H9 (cell line): Measurements from ENCODE around the gene AIFM1. TPM values are rescaled to one million over a fixed set of nuclear protein-coding genes. Genes with fewer than 3 reads are reported as not detected.
A peak's percentile ranks its signal among the peaks of the same experiment; 100 is the strongest.

Experiments
- DNase-seq: peaks from one replicate; pipeline ENCODE4 v3.0.0-alpha.2; 2017
- H2AFZ ChIP-seq: one replicate; pipeline ENCODE4 v1.6.1; 2013; ENCODE audit warnings: mild to moderate bottlenecking, low read length, control low read depth, moderate library complexity
- H2AK5ac ChIP-seq: 2 replicates; pipeline ENCODE4 v1.6.1; 2013; ENCODE audit warnings: low read length, control low read depth, mixed read lengths; ENCODE audit not compliant: insufficient read length
- H2BK120ac ChIP-seq: one replicate; pipeline ENCODE4 v1.6.1; 2013; ENCODE audit warnings: low read depth, mild to moderate bottlenecking, low read length, control low read depth, inconsistent platforms; ENCODE audit not compliant: poor library complexity, severe bottlenecking
- H2BK12ac ChIP-seq: 2 replicates; pipeline ENCODE4 v1.6.1; 2013; ENCODE audit warnings: low read length, control low read depth, mixed read lengths, low read depth; ENCODE audit not compliant: insufficient read length
- H2BK15ac ChIP-seq: 2 replicates; pipeline ENCODE4 v1.6.1; 2013; ENCODE audit warnings: low read depth, low read length, control low read depth
- H2BK20ac ChIP-seq: one replicate; pipeline ENCODE4 v1.6.1; 2013; ENCODE audit warnings: low read depth, mild to moderate bottlenecking, low read length, control low read depth, inconsistent platforms; ENCODE audit not compliant: poor library complexity, severe bottlenecking
- H2BK5ac ChIP-seq: 2 replicates; pipeline ENCODE4 v1.6.1; 2013; ENCODE audit warnings: low read length, control low read depth, mixed read lengths; ENCODE audit not compliant: insufficient read length
- H3K14ac ChIP-seq: 2 replicates; pipeline ENCODE4 v1.6.1; 2013; ENCODE audit warnings: low read length, control low read depth; ENCODE audit not compliant: insufficient read depth
- H3K18ac ChIP-seq: 2 replicates; pipeline ENCODE4 v1.6.1; 2013; ENCODE audit warnings: low read depth, mild to moderate bottlenecking, mixed read lengths, low read length, control low read depth; ENCODE audit not compliant: insufficient read length
- H3K23ac ChIP-seq: 2 replicates; pipeline ENCODE4 v1.6.1; 2013; ENCODE audit warnings: low read length, control low read depth, mixed read lengths, low read depth; ENCODE audit not compliant: insufficient read length
- H3K23me2 ChIP-seq: 2 replicates; pipeline ENCODE4 v1.6.1; 2013; ENCODE audit warnings: low read depth, mild to moderate bottlenecking, mixed read lengths, low read length, control low read depth; ENCODE audit not compliant: insufficient read length, poor library complexity, severe bottlenecking
- H3K27ac ChIP-seq: 2 replicates; pipeline ENCODE4 v1.5.1; 2013; ENCODE audit warnings: low read length, control low read depth, mixed read lengths, low read depth; ENCODE audit not compliant: insufficient read length
- H3K27me3 ChIP-seq: 2 replicates; pipeline ENCODE4 v1.6.1; 2013; ENCODE audit warnings: low read length, control low read depth, inconsistent platforms; ENCODE audit not compliant: insufficient read depth
- H3K4ac ChIP-seq: 2 replicates; pipeline ENCODE4 v1.6.1; 2013; ENCODE audit warnings: low read depth, mild to moderate bottlenecking, control low read depth, inconsistent platforms, low read length, moderate library complexity
- H3K4me1 ChIP-seq: 2 replicates; pipeline ENCODE4 v1.6.1; 2013; ENCODE audit warnings: low read length, control low read depth, inconsistent platforms; ENCODE audit not compliant: insufficient read depth
- H3K4me2 ChIP-seq: 2 replicates; pipeline ENCODE4 v1.6.1; 2013; ENCODE audit warnings: low read length, control low read depth, mixed read lengths; ENCODE audit not compliant: insufficient read length, insufficient read depth
- H3K56ac ChIP-seq: 2 replicates; pipeline ENCODE4 v1.6.1; 2013; ENCODE audit warnings: low read depth, mild to moderate bottlenecking, mixed read lengths, low read length, control low read depth; ENCODE audit not compliant: insufficient read length
- H3K79me1 ChIP-seq: 2 replicates; pipeline ENCODE4 v1.6.1; 2013; ENCODE audit warnings: low read depth, mild to moderate bottlenecking, moderate library complexity, low read length, control low read depth, inconsistent platforms; ENCODE audit not compliant: insufficient read depth, poor library complexity, severe bottlenecking
- H3K79me2 ChIP-seq: 2 replicates; pipeline ENCODE4 v1.6.1; 2013; ENCODE audit warnings: low read length, control low read depth, inconsistent platforms; ENCODE audit not compliant: insufficient read depth
- H3K9ac ChIP-seq: 2 replicates; pipeline ENCODE4 v1.6.1; 2013; ENCODE audit warnings: low read length, control low read depth, mixed read lengths; ENCODE audit not compliant: insufficient read length; ENCODE audit errors: extremely low read depth
- H3K9me3 ChIP-seq: one replicate; pipeline ENCODE4 v1.6.1; 2013; ENCODE audit warnings: low read depth, low read length, inconsistent platforms; ENCODE audit not compliant: control insufficient read depth
- H3T11ph ChIP-seq: one replicate; pipeline ENCODE4 v1.6.1; 2013; ENCODE audit warnings: mild to moderate bottlenecking, low read length, control low read depth, inconsistent platforms
- H4K20me1 ChIP-seq: one replicate; pipeline ENCODE4 v1.6.1; 2013; ENCODE audit not compliant: control insufficient read depth, insufficient read length, insufficient read depth
- H4K5ac ChIP-seq: 2 replicates; pipeline ENCODE4 v1.6.1; 2013; ENCODE audit warnings: low read depth, mild to moderate bottlenecking, mixed read lengths, low read length, control low read depth; ENCODE audit not compliant: insufficient read length
- H4K8ac ChIP-seq: replicated peaks from 2 replicates; pipeline ENCODE4 v1.6.1; 2013; ENCODE audit warnings: low read length, control low read depth, mixed read lengths, low read depth; ENCODE audit not compliant: insufficient read length
- H4K91ac ChIP-seq: 2 replicates; pipeline ENCODE4 v1.6.1; 2013; ENCODE audit warnings: low read depth, mild to moderate bottlenecking, moderate library complexity, mixed read lengths, low read length, control low read depth; ENCODE audit not compliant: insufficient read length
- H3K27ac Mint-ChIP-seq, 3 experiments: 2 replicates in 2 of 3; 3 replicates in 1 of 3; pipeline ENCODE4 v1.8.0; 2020 to 2021; ENCODE audit warnings: mixed read lengths in 3 of 3, mild to moderate bottlenecking in 1 of 3, moderate library complexity in 1 of 3
- H3K27me3 Mint-ChIP-seq: 2 replicates; pipeline ENCODE4 v1.8.0; 2021; ENCODE audit warnings: low read depth, mild to moderate bottlenecking, moderate library complexity, mixed read lengths
- H3K36me3 Mint-ChIP-seq, 3 experiments: 2 replicates in 2 of 3; 3 replicates in 1 of 3; pipeline ENCODE4 v1.8.0; 2020 to 2021; ENCODE audit warnings: low read depth in 3 of 3, mixed read lengths in 3 of 3; ENCODE audit not compliant: insufficient read depth in 1 of 3
- H3K4me1 Mint-ChIP-seq, 2 experiments: 2 replicates each; pipeline ENCODE4 v1.8.0; 2020; ENCODE audit warnings: mixed read lengths in 2 of 2
- H3K4me3 Mint-ChIP-seq, 2 experiments: 2 replicates in 1 of 2; 3 replicates in 1 of 2; pipeline ENCODE4 v1.8.0; 2020 to 2021; ENCODE audit warnings: mild to moderate bottlenecking in 2 of 2, mixed read lengths in 2 of 2, moderate library complexity in 1 of 2
- H3K9me3 Mint-ChIP-seq, 2 experiments: 2 replicates in 1 of 2; 3 replicates in 1 of 2; pipeline ENCODE4 v1.8.0; 2020; ENCODE audit warnings: mild to moderate bottlenecking in 2 of 2, mixed read lengths in 2 of 2, moderate library complexity in 1 of 2
- WGBS: extraction: QIAGEN DNeasy Blood & Tissue Kit; methylation state at CpG from one replicate; pipeline ENCODE4 v1.1.7; 2013; ENCODE audit warnings: missing lambda C conversion rate, low lambda C conversion rate, mixed read lengths; ENCODE audit not compliant: insufficient read length; ENCODE audit errors: extremely low coverage; 5-methylcytosine and 5-hydroxymethylcytosine counted together
- total RNA-seq: library from RNA; stranded (reverse); gene quantifications from 2 replicates; pipeline ENCODE4 v1.2.1, GENCODE V29; 2021
- TF ChIP-seq, protein P1 (sequence below): fragments of 200-600 bp; sonication (generic); conservative IDR thresholded peaks from 3 replicates; pipeline ENCODE4 v1.8.0; 2021; ENCODE audit warnings: antibody characterized with exemption, mild to moderate bottlenecking

The AIFM1 gene
- total RNA-seq, 1 experiment from 2014 or later, result 43.7 TPM

DNA sequence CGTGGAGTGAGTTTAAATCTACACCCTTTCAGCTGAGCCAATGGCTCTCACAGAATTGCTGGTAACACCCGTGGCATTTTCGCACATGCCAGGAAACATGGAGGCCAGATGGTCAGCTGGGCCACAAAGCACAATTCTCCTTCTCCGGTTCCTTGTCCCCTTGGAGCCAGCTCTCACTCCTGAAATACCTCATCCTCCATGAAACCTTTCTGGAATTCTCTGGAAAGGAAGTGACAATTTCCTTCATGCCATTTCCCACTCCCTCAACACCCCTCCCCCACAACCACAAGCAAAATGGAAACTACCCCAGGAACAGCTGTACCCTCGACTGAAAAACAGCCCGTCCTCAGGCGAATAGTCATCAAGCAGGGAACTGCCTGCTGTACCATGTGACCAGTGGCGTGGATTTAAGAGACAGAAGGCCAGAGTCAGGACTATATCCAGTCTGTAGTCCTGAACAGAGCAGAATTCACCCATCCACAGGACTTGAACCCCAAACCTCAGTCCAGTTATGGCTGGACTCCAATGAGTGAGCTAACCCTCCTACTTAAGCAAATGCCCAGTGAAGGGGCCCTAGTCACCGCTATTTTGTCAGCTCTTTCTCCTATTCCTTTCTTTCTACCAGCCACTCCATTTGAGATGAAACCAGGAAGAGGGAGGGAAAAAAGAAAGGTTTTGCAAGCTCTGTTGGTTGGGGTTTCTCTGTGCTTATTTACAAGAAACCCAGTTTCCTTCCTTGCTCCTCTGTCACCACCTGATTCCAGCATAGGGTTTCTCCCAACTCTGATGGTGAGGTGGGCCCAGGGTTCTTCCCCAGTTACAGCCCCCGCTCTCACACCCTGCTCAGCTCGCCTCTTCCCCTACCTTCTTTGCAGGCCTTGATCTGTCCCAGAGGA, 79.8 kb downstream of the AIFM1 start:
- WGBS, result no CpG with 5 or more reads among the region's 11 CpGs
- H3K23ac ChIP-seq, result no peak overlapping the region
- no peak overlapping the region for H3K14ac ChIP-seq
- H3K9me3 ChIP-seq, result no peaks in the 10 kb centered on the region
- H3K27ac ChIP-seq, result no peak overlapping the region
- H4K91ac ChIP-seq, result no peak overlapping the region
- H3K18ac ChIP-seq, result no peak overlapping the region
- Mint-ChIP-seq H3K9me3 (peaks cover 0 to 77% of the 10 kb centered on the region in 2 experiments; a peak in 3 of 5 replicates), H3K4me3 (no peak overlapping the region), H3K27me3 (peaks cover 9% of the 10 kb centered on the region), H3K36me3 (peaks cover 0 to 4% (median 2%) of the 10 kb centered on the region in 3 experiments; a peak in 2 of 7 replicates), H3K4me1 (peaks cover 10 to 43% of the 10 kb centered on the region in 2 experiments), H3K27ac (peak overlapping the region in 1 of 3 experiments; percentile 92; a peak in 1 of 7 replicates)
- H3K4me1 ChIP-seq, result 0 out of 2 replicates have a peak, but pooled peaks cover 3% of the 10 kb centered on the region
- no peak overlapping the region for H3K4me2 ChIP-seq
- H3K4ac ChIP-seq, result no peak overlapping the region
- no peak overlapping the region for H2BK15ac ChIP-seq
- no peaks in the 10 kb centered on the region for H3K79me1 ChIP-seq
- H4K8ac ChIP-seq, result no peak overlapping the region
- TF ChIP-seq, protein P1, sequence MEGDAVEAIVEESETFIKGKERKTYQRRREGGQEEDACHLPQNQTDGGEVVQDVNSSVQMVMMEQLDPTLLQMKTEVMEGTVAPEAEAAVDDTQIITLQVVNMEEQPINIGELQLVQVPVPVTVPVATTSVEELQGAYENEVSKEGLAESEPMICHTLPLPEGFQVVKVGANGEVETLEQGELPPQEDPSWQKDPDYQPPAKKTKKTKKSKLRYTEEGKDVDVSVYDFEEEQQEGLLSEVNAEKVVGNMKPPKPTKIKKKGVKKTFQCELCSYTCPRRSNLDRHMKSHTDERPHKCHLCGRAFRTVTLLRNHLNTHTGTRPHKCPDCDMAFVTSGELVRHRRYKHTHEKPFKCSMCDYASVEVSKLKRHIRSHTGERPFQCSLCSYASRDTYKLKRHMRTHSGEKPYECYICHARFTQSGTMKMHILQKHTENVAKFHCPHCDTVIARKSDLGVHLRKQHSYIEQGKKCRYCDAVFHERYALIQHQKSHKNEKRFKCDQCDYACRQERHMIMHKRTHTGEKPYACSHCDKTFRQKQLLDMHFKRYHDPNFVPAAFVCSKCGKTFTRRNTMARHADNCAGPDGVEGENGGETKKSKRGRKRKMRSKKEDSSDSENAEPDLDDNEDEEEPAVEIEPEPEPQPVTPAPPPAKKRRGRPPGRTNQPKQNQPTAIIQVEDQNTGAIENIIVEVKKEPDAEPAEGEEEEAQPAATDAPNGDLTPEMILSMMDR, result no peak
- no peak overlapping the region for H2BK20ac ChIP-seq
- no peak overlapping the region for H2BK12ac ChIP-seq
- H3K56ac ChIP-seq, result no peak overlapping the region
- no peak overlapping the region for H4K5ac ChIP-seq
- no peak overlapping the region for H3K9ac ChIP-seq
- H4K20me1 ChIP-seq, result no peaks in the 10 kb centered on the region
- DNase-seq, result no peak
- no peak overlapping the region for H2BK5ac ChIP-seq
- H3K23me2 ChIP-seq, result no peaks in the 10 kb centered on the region
- H2AFZ ChIP-seq, result no peak overlapping the region
- no peak overlapping the region for H3T11ph ChIP-seq
- no peak overlapping the region for H2AK5ac ChIP-seq
- H3K27me3 ChIP-seq, result no peaks in the 10 kb centered on the region
- H2BK120ac ChIP-seq, result no peak overlapping the region
- no peaks in the 10 kb centered on the region for H3K79me2 ChIP-seq
